NCI-H524 treated with DMSO at 0.1 percent for 48 hours (cell line): Measurements from ENCODE around the gene GSC.
"Not testable (repeated sequence)": the region's sequence is repeated elsewhere in the genome, so short reads cannot be mapped to it uniquely, and the experiment has no call there.

Experiments used
- DNase-seq: peaks from one replicate; lab custom pipeline; 2025; lab: John Stamatoyannopoulos, UW

Gene GSC

DNA sequence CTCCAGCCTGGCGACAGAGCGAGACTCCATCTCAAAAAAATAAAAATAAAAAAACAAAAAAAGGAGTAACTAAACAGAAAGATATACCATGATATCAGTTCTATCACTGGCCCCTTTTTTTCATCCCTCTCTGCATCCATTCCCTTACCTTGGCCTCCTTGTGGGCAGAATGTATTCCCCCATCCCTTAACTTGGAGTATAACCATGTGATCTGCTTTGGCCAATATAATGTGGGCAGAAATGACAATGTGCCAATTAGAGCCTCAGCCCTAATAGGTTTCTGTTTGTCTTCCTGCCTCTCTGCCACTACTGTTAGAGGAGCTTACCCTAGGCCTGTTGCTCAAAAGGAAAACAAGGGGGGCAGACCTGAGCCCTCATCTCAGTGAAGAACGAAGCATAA is 23.8 kb downstream of the GSC start:
- no peak for DNase-seq

GRCh38 chr14:94738751-94739150 is 31.2 kb downstream of the GSC start:
- DNase-seq, result no peak

DNA sequence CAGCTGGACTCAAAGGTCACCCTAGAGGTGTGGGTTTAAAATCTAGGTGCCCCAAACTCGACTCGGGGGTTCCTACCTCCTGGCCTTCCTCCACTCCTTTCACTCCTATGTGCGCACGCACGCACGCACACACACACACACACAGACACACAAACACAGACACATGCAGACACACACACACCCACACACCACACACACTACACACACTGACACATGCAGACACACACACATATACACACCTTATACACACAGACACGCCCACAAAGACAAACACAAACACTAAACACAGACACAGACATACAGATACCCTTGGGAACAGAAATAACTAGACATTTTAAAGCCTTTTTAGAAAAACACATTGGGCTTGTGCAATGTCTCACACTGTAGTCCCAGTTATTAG is 31.8 kb downstream of the GSC start:
- no peak for DNase-seq

DNA sequence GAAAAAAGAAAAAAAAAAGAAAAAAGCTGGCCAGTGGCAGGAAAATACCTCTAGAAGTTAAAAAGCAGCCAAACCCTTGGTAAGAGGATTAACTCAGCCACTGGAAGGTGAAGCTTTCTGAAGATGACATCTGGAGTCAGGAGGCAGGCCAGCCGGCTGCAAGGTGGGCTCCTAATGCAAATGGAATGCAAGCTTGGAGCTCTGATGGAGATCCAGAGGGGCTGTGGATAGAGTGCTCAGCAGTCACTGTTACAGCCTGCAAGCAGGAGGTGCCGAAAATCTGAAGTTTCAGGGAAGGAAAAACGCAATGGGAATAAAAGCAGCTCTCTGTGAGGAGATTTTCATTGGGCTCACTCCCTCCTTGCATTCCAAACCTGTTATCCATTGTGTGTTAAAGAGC is 41.0 kb downstream of the GSC start:
- peak; percentile 63 for DNase-seq

DNA sequence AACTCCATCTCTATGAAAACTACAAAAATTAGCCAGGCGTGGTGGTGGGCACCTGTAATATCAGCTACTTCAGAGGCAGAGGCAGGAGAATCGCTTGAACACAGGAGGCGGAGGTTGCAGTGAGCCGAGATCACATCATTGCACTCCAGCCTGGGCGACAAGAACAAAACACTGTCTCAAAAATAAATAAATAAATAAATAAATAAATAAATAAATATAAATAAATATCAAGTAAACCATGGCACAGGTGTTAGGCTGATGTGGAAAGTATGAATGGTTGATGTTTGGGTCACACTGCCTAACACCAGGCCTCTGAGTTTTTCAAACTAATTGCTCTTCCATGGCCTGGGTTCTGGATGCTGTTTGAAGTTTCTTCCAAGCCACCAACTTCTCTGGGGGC is 41.5 kb downstream of the GSC start:
- DNase-seq, result not testable (repeated sequence)

DNA sequence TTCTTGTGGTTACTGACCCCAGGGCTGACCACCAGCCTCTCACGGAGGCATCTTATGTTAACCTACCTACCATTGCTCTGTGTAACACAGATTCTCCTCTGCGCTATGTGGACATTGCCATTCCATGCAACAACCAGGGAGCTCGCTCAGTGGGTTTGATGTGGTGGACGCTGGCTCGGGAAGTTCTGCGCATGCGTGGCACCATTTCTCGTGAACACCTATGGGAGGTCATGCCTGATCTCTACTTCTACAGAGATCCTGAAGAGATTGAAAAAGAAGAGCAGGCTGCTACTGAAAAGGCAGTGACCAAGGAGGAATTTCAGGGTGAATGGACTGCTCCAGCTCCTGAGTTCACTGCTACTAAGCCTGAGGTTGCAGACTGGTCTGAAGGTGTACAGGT is 43.3 kb downstream of the GSC start:
- not testable (repeated sequence) for DNase-seq

GRCh38 chr14:94724993-94725392 is 44.9 kb downstream of the GSC start:
- no peak for DNase-seq

DNA sequence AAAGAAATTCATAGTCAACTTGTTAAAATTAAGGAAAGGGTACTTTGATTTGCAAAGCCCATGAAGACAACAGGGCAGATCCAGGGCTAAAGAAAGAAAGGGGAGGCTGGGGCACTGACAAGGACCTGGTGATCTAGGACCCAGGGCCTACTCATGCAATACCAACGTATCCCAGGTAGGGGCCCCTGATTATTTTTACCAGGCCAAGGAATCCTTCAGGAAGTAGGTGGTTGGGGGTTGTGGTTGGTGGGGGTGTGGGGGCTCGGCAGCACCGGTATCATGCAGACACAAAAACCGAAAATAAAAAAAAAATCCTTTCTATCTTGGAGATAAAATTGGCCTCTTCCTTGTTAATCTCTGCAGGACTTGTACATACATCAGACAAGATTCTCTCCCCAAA is 47.5 kb downstream of the GSC start:
- no peak for DNase-seq
